Measurements from ENCODE around the gene KCNQ5. TPM values are rescaled to one million over a fixed set of nuclear protein-coding genes. Genes with fewer than 3 reads are reported as not detected.
A peak's percentile ranks its signal among the peaks of the same experiment; 100 is the strongest.

Gene KCNQ5
- total RNA-seq, 1 donor from 2014 or later = 0.49 TPM

DNA sequence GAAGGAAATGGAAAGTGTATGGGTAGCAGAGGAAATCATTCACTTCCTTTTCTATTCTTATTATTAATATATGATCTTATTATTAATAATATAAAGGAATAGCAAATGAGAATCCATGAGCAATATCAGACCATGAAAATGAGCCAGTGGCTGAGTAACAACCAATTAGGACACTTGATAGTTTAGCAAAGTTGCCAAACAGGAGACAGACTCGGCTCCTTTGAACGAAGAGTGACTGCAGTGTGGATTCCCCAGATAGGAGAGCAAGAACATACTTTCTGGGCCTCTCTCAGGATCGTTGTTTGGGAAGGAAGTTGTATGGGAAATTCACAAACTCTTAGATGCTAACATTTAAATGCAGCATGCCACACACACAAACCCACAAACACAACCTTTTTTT, 381.4 kb downstream of the KCNQ5 start:
- ATAC-seq (no peak), DNase-seq (ENCODE audit: low spot score) (no peak)
- intact Hi-C loops (cut with DNase I) = no loop called here

DNA sequence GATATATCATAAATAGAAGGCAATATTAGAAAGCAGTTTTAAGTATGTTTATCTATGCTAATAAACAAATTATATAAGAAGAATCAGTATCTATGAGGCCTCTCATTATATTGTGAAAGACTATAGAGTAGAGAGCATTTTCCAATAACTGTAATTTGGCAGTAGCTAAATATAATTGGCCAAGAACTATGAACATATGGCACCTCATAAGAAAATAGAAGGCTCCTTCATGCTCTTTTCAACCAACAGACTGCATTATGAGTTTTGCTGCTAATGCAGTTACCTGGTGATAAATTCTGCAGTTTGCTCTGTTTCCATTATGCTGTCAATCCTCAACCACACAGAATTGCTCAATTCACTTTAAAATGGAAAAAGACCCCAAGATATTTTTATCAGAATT, 382.4 kb downstream of the KCNQ5 start:
- ATAC-seq = no peak

DNA sequence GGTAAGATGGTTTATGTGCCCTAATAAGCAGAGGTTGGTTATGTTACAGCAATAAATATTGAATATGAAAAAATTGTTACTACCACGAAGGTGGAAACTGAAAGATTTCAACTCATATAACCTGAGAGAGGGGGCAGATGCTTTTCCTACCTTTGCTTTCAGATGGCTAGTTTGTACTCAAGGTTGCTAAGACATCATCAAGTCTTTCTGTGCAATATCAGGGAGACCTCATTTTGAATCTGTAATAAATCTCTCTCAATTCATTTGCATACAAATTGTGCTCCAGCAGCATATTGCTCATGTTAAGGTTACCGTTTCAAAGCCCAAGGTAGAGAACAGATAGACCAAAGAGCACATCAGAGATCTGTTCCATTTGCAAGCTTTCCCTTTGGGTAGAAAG, 383.0 kb downstream of the KCNQ5 start:
- no peak for DNase-seq (ENCODE audit: low spot score)
- no peak for ATAC-seq
- intact Hi-C loops (cut with DNase I) = loop anchor here (2.0 kb wide), 1 partner anchor 56 kb away; no protein-coding TSS in a partner anchor

More for the DNA sequence above, 382.4 kb downstream of the KCNQ5 start:
- DNase-seq (ENCODE audit: low spot score) = no peak
- intact Hi-C loops (cut with DNase I) = loop anchor here (2.0 kb wide), 1 partner anchor 55 kb away; no protein-coding TSS in a partner anchor

DNA sequence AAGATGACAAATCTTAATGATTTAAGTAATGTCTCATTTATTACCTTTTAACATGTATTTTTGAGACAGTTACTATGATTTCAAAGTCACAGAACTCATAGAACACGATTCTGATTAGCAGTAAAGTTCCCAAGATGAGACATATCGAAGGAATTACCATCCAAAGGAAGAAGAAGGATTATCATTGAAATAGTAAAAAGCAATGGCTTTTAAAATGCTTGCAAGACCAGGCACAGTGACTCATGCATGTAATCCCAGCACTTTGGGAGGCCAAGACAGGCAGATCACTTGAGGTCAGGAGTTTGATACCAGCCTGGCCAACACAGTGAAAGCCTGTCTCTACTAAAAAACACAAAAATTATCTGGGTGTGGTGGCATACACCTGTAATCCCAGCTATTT, 384.3 kb downstream of the KCNQ5 start:
- no peak for ATAC-seq
- intact Hi-C loops (cut with DNase I) = no loop called here
- no peak for DNase-seq (ENCODE audit: low spot score)

DNA sequence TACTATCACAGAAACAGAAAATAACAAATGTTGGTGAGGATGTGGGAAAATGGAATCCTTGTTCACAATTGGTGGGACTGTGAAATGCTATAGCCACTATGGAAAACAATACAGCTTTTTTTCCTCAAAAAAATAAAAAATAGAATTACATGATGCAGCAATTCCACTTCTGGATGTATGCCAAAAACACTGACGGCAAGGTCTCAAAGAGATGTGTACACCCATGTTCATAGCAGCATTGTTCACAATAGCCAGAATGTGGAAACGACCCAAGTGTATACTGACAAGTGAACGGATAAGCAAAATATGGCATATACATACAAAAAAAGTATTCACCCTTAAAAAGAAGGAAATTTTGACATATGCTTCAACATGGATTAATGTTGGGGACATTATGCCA, 390.1 kb downstream of the KCNQ5 start:
- intact Hi-C loops (cut with DNase I) = no loop called here
- DNase-seq (ENCODE audit: low spot score) (no peak), ATAC-seq (no peak)

DNA sequence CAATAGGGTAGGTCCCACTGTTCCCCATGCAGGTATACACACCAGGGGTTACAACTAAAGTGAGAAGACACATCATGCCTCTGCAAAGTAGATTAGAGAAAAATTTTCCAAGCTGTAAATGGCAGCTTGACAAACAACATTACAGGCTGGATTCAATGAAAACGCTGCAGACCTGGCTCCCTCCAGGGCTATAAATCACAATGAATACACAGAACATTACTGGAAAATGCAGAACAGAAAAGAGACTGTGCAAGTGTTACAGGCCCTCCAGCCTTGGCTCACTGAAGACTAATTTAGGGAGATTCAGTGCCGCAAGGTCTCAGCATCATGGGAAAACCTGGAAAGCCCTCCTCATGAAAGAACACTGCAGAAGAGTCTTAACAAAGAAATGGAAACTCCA, 395.6 kb downstream of the KCNQ5 start:
- intact Hi-C loops (cut with DNase I) = no loop called here
- DNase-seq (ENCODE audit: low spot score) (no peak), ATAC-seq (no peak)

DNA sequence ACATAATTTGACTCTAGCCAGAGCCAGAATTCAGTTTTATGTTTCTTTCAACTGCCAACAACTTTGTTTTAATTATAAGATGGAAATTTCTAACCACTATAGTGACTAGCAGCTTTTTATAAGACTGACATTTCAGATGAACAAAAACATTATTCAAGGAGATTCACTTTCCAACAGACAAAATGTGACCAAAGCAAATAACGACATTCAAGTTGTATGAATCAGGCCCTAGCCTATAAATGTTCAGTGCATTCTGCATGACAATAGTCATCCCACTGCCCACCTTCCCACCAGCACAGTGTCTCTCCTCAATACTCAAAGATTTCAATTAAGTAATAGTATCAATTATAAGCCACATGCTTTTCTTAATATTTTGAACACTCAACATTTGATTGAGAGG, 402.7 kb downstream of the KCNQ5 start:
- intact Hi-C loops (cut with DNase I) = no loop called here
- no peak for DNase-seq (ENCODE audit: low spot score)
- ATAC-seq = no peak

DNA sequence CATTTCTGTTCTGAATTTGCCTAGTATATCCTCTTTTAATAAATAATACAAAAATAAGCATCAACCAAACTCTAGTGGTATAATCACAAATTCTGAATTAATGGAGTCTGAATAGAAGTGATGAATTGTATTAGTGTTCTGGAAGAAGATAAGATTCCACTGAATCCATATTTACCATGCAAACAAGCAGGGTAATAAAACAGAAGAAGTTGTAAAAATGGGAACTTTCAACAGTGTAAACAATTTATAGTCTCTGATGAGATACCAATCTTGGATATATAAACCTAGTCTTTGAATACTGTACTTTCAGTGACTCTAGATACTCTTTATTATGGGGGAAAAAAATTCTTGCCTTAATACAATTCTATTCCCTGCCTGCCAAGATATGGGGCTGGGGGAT, 405.8 kb downstream of the KCNQ5 start:
- intact Hi-C loops (cut with DNase I) = no loop called here
- ATAC-seq = no peak
- DNase-seq (ENCODE audit: low spot score) = no peak

DNA sequence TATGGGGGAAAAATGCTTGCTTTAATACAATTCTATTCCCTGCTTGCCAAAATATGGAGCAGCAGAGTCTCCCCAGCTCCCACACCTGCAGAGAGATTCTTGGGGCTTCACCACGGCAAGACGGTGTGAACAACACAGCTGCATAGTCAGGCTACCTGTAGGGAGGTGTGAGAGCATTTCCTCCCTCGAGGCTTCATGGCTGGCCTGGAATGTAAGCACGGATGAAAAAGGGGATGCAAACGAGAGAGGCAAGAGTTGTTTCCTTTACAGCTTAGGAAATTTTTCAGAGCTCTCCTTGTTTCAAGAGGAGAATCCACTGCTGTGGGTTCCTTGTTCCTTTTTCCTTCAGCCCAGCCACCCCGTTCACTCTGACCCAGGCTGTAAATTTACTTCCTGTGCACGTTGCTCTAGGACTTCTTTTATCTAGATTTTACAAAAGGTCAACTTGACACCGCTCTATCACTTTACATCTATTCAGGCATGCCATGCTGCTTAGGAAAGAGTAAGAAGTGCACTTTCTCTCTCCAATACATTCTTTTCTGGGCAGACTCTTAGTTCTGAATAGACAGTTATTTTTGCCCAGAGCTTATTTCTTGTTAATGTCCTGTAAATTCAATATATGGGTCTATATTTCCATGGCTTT, 406.4 kb downstream of the KCNQ5 start:
- ATAC-seq (no peak), DNase-seq (ENCODE audit: low spot score) (no peak)
- intact Hi-C loops (cut with DNase I) = no loop called here

DNA sequence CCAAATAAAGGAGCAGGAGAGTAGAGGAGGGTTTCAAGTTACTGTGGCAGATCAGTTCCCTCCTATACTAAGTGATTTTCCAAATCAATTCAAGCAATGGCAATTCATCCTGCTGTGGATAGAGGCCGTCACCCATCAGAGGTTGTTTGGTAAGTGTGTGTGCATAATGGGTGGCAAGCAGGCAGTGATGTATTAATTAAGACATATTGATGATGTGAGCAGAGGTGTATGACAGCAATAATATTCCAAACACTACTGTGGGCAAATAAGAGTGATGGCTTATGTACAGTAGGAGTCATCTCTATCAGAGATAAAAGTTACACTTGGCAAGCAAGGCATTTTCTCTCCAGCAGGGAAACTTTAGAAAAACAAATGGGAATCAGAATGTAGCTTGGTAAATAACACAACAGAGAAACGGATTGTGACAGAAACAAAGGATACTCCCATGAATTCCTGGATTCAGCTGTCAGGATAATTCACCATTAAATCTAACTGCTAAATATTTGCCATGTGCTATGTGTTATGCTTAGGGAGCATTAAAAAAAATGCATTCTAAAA, 407.1 kb downstream of the KCNQ5 start:
- DNase-seq (ENCODE audit: low spot score) = no peak
- ATAC-seq = no peak
- intact Hi-C loops (cut with DNase I) = no loop called here

DNA sequence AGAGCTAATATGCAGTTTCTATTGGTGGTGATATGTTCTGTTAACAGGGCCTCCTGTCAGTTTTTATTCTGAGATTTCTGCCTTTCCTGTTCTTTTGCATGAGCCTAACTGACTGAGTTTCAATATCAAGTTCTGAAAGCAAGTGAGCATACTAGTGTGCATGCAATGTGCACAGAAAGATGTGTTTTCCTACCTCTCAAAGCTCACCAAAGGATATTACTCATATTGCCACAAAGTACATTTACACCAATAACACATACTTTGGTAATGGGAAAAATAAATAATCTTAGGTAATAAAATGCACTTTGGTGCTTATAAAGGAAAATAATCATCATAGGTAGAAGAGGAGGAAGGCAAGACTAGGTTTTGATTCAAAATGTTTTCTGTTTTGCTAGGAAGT, 408.4 kb downstream of the KCNQ5 start:
- DNase-seq (ENCODE audit: low spot score) (no peak), ATAC-seq (no peak)
- intact Hi-C loops (cut with DNase I) = no loop called here

DNA sequence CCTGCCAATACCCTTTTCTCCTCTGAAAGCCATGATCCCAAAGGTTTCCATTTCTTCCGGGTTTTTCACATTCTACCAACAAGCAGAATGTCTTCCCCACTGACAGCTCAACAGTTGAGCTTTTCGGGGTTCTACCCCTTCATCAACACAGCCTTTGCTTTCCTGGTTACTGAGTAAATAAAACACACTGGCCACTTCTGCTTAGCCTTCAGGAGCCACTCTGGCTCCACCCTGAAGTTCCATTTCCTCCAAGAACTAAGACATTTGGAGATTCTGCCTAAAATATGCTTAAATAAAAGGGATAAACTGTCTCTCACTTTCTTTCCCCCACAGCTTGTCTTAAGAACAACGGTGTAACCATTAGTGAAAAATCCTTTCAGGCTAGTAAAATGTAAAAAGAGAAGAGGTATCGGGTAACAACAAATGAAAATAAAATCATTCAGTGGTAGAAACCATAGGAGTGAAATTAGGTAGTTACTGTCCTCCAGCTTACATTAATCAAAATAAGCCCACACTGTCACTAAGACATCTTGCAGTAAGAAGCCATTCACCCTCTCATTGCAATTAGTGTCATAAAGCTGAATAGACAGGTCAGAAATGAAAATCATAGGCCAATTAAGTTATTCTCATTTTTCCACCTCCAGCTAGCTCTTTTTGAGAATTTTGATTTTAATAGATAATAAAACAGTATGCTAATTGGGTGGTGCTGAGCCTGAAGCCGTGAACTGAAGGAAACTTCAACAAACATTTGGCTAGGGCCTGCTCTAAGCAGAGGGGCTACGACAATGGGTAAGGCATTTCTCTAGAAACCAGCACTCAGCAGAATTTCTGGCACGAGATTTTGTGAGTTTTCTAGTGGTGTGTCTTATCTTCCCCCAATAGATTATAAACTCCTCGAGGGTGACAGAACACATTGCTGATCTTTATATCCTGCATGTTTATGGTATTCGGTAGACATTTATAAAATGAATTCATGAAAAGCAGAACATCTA, 409.2 kb downstream of the KCNQ5 start:
- intact Hi-C loops (cut with DNase I) = no loop called here
- ATAC-seq (no peak), DNase-seq (ENCODE audit: low spot score) (no peak)

DNA sequence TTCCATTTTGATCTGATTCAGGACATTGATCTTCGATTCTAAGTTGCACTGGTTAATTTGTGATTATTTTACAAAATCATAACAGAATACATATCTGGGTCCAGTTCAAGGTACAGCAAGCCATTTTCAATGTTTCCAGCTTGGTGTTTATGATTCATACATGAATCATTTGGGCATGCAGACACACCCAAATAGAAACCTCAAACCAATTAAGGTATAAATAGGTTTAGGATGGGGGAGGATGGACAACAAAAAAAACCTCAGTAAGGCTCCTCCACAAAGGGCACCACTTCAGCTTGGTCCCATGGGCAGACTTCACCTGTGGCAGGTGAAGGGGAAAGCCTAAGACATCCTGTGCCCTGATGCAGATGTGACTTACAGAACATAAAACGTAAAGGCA, 410.7 kb downstream of the KCNQ5 start:
- DNase-seq (ENCODE audit: low spot score) (no peak), ATAC-seq (no peak)
- intact Hi-C loops (cut with DNase I) = no loop called here

DNA sequence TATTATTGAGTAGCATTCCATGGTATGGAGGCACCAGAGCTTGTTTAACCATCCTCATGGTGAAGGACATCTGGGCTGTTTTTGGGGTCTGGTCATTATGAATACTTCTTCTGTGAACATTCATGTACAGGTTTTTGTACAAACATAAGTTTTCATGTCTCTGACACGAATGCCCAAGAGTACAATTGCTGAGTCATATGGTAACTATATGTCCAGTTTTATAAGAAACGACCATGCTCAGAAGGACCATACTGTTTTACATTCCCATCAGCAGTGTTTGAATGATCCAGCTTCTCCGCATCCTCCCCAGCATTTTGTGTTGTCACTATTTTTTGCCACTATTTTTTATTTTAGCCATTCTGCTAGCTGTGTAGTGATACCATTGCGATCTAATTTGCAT, 414.8 kb downstream of the KCNQ5 start:
- no peak for DNase-seq (ENCODE audit: low spot score)
- ATAC-seq = no peak
- intact Hi-C loops (cut with DNase I) = no loop called here

DNA sequence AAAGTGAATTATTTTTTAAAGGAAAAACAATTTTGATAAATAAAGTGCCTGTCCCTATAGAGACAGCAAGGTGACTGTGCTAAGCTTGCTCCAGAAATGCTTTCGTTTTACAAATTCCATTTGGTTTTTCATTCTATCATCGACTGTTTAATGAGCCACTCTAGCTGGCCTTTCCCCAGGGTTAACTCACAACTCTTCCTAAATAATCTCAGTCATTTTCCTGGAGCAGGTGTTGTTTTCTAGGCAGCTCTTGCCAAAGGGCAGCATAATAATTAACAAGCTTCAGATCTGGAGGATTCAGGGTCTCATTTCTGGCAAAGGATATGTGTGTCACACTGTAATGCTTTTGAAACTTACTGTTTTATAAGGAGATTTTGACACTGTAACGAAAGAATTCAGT, 419.2 kb downstream of the KCNQ5 start:
- no peak for DNase-seq (ENCODE audit: low spot score)
- no peak for ATAC-seq
- intact Hi-C loops (cut with DNase I) = no loop called here

DNA sequence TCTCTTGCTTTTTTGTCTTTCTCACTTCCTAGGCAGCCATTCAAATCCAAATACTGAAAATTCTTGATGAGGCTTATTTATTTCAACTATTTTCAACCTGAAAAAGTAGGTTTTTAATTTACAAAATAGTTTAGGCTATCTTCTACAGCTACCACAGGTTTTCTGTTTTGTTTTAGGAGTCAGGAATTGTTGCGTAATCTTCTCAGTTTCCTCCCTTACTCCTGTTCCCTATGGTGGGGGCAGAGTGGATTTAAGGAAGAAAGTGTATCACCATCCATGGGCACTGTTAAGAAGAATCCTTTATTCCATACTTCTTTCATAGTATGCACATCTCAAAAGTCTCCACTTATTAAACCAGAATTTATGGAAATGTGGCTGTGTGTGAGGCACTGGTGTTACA, 421.0 kb downstream of the KCNQ5 start:
- ATAC-seq = no peak

DNA sequence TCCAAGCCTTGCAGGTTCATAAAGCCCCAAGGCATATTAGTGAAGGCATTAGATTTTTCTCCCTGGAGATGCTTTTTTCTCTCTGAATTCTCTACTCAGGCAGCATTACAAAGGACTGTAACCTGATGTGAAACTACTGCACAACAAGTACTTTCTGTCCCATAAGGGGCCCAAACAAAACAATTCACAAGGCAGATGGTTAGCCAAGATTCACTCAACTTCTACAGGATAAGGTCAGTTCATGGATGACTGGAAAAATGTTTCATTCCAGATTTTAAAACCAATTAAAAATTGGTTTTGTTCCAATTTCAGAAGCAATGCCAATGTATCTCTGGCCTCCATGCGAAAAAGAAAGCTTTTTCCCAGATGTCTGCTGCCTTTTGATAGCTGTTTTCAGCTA, 421.6 kb downstream of the KCNQ5 start:
- ATAC-seq (peak; percentile 17), DNase-seq (ENCODE audit: low spot score) (no peak)
- intact Hi-C loops (cut with DNase I) = no loop called here

More for the DNA sequence above, 421.0 kb downstream of the KCNQ5 start:
- intact Hi-C loops (cut with DNase I) = no loop called here
- no peak for DNase-seq (ENCODE audit: low spot score)

DNA sequence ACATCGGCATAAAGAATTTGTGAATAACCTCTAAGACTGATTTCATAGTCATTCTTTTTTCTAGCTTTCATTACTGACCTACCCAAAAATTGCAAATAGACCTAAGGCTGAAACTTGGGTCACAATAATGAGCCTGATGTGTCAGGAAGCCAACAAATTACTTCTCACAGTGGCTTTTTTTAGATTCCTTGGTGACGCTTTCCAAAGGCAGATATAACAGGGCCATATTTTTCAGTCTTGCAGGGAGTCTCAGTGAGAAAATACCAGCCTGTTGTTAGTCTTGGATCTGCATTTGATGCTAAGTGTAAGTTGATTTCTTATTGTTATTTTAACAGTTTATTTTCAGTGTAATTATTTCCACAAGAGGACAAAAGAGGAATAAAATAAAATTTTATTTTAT, 423.7 kb downstream of the KCNQ5 start:
- DNase-seq (ENCODE audit: low spot score) = no peak
- intact Hi-C loops (cut with DNase I) = no loop called here
- ATAC-seq = no peak

DNA sequence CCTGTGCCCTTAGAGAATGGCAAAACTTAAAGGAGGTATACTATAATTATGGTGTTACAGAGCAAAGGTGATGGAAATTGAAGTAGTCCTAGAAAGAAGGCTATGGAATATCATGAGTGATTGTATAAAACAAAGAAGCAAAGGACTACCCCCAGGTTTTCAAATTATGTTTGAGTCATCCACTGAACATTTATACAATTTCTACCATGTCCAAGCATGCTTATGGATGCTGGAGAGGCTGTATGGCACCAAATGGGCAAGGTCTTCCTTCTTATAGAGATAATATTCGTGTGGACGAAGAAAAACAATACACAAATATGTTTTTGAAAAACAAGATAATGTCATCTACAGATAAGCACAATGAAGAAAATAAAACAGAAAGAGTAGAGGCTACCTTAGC, 425.9 kb downstream of the KCNQ5 start:
- no peak for ATAC-seq
- intact Hi-C loops (cut with DNase I) = no loop called here

DNA sequence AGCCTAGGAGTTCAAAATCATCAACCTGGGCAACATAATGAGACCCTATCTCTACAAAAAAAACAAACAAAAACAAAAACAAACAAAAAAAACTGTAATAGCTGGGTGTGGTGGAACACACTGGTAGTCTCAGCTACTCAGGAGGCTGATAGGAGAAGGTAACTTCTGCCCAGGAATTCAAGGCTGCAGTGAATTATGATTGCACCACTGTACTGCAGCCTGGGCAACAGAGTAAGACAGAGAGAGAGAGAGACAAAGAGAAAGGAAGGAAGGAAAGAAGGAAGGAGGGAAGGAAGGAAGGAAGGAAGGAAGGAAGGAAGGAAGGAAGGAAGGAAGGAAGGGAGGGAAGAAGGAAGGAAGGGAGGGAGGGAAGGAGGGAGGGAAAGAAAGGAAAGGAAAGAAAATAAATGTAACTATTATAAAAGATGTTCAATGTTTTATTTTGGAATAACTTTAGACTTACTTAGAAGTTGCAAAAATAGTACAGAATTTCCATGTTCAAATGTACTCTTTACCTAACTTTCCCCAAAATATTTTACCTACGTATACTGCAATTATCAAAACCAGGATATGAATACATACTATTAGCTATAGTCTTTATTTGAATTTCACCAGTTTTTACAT, 428.2 kb downstream of the KCNQ5 start:
- ATAC-seq (no peak), DNase-seq (ENCODE audit: low spot score) (no peak)
- intact Hi-C loops (cut with DNase I) = no loop called here

More for the DNA sequence above, 425.9 kb downstream of the KCNQ5 start:
- DNase-seq (ENCODE audit: low spot score) = no peak
